H1 (cell line): ENCODE data around the gene SPECC1. TPM values are rescaled to one million over a fixed set of nuclear protein-coding genes. Genes with fewer than 3 reads are reported as not detected.

Source experiments
- CTCF ChIA-PET: fragments of 300-600 bp; sonication (Branson Sonifier 250); formaldehyde crosslinking; loops from one replicate; lab custom pipeline; 2021; ENCODE audit not compliant: partially characterized antibody; lab: Charles Lee
- POLR2A ChIA-PET: fragments of 300-600 bp; sonication (Branson Sonifier 250); formaldehyde crosslinking; loops from one replicate; lab custom pipeline; 2021; ENCODE audit warnings: inconsistent platforms; ENCODE audit not compliant: partially characterized antibody; lab: Charles Lee
- DNase-seq, 2 experiments: peaks; one replicate each; pipeline versions ENCODE4 v3.0.0 to v3.0.0-alpha.2; 2010 to 2022; ENCODE audit warnings: low spot score in 2 of 2, low read depth in 1 of 2, mixed read lengths in 1 of 2
- FAIRE-seq: peaks from 2 replicates; lab custom pipeline; 2011; peaks lifted over from hg19 to GRCh38; lab: Jason Lieb, UNC
- H2AFZ ChIP-seq: 2 replicates; pipeline ENCODE4 v1.8.1; 2012; ENCODE audit warnings: low read length, inconsistent platforms
- H2AK5ac ChIP-seq: 2 replicates; pipeline ENCODE4 v1.6.1; 2013; ENCODE audit warnings: low read depth, low read length
- H2BK120ac ChIP-seq: replicated peaks from 2 replicates; pipeline ENCODE3; 2013; ENCODE audit warnings: low read depth, low read length, inconsistent platforms
- H2BK12ac ChIP-seq: 2 replicates; pipeline ENCODE4 v1.6.1; 2013; ENCODE audit warnings: low read depth, low read length
- H2BK15ac ChIP-seq: 2 replicates; pipeline ENCODE4 v1.6.1; 2013; ENCODE audit warnings: low read length
- H2BK20ac ChIP-seq: 2 replicates; pipeline ENCODE4 v1.6.1; 2013; ENCODE audit warnings: low read length
- H2BK5ac ChIP-seq: 2 replicates; pipeline ENCODE4 v1.6.1; 2013; ENCODE audit warnings: low read depth, low read length
- H3K14ac ChIP-seq: 2 replicates; pipeline ENCODE4 v1.6.1; 2013; ENCODE audit warnings: inconsistent platforms; ENCODE audit not compliant: insufficient read length
- H3K18ac ChIP-seq: 2 replicates; pipeline ENCODE4 v1.6.1; 2013; ENCODE audit warnings: low read length; ENCODE audit errors: extremely low read depth
- H3K23ac ChIP-seq: 2 replicates; pipeline ENCODE4 v1.6.1; 2013; ENCODE audit warnings: inconsistent platforms; ENCODE audit not compliant: insufficient read length
- H3K23me2 ChIP-seq: 2 replicates; pipeline ENCODE4 v1.6.1; 2013; ENCODE audit warnings: low read depth, low read length
- H3K27ac ChIP-seq: 2 replicates; pipeline ENCODE4 v1.6.1; 2011; ENCODE audit warnings: low read depth, low read length, inconsistent platforms
- H3K27me3 ChIP-seq, 4 experiments: replicated peaks in 1 of 4; 1 replicate in 1 of 4; 2 replicates in 3 of 4; pipeline versions ENCODE4 v1.6.1 to v1.8.1; 2011 to 2013; ENCODE audit warnings: low read length in 3 of 4, mild to moderate bottlenecking in 3 of 4, inconsistent platforms in 2 of 4, mixed read lengths in 2 of 4, moderate library complexity in 1 of 4; ENCODE audit not compliant: control insufficient read depth in 3 of 4, insufficient read depth in 3 of 4; ENCODE audit errors: extremely low read depth in 1 of 4
- H3K36me3 ChIP-seq, 4 experiments: 2 replicates each; pipeline versions ENCODE4 v1.6.1 to v1.8.1; 2011 to 2013; ENCODE audit warnings: mild to moderate bottlenecking in 4 of 4, low read length in 3 of 4, moderate library complexity in 2 of 4, control low read depth in 1 of 4, inconsistent platforms in 1 of 4; ENCODE audit not compliant: insufficient read depth in 4 of 4, control insufficient read depth in 2 of 4
- H3K4ac ChIP-seq: replicated peaks from 2 replicates; pipeline ENCODE3; 2013; ENCODE audit warnings: low read length, low read depth, mixed read lengths, inconsistent platforms; ENCODE audit not compliant: insufficient read length
- H3K4me1 ChIP-seq, 4 experiments: replicated peaks in 1 of 4; 1 replicate in 1 of 4; 2 replicates in 3 of 4; pipeline versions ENCODE4 v1.6.1 to v1.8.1; 2011 to 2013; ENCODE audit warnings: low read length in 3 of 4, inconsistent platforms in 2 of 4, mixed read lengths in 1 of 4; ENCODE audit not compliant: insufficient read depth in 4 of 4, control insufficient read depth in 3 of 4
- H3K4me2 ChIP-seq, 2 experiments: 2 replicates each; pipeline versions ENCODE4 v1.6.1 to v1.8.1; 2011 to 2013; ENCODE audit warnings: low read depth in 2 of 2, low read length in 2 of 2, control low read depth in 1 of 2, inconsistent platforms in 1 of 2, mild to moderate bottlenecking in 1 of 2; ENCODE audit not compliant: insufficient read depth in 1 of 2
- H3K4me3 ChIP-seq, 4 experiments: fragments of 200-600, 300-600 bp in 1 of 4; sonication (generic), shearing (Covaris generic), sonication (Bioruptor Twin) in 1 of 4; 2 replicates each; pipeline versions ENCODE4 v1.5.1 to v1.8.1; 2011 to 2016; ENCODE audit warnings: low read length in 4 of 4, low read depth in 3 of 4, control low read depth in 2 of 4, inconsistent platforms in 2 of 4, mild to moderate bottlenecking in 2 of 4, mixed read lengths in 1 of 4, moderate library complexity in 1 of 4; ENCODE audit not compliant: insufficient read depth in 2 of 4; ENCODE audit errors: extremely low read depth in 1 of 4
- H3K56ac ChIP-seq: replicated peaks from 2 replicates; pipeline ENCODE3; 2013; ENCODE audit warnings: low read depth, mild to moderate bottlenecking, mixed read lengths, low read length, inconsistent platforms; ENCODE audit not compliant: insufficient read length
- H3K79me1 ChIP-seq: 2 replicates; pipeline ENCODE4 v1.6.1; 2013; ENCODE audit warnings: low read depth, low read length, control low read depth
- H3K79me2 ChIP-seq, 2 experiments: 2 replicates each; pipeline versions ENCODE4 v1.6.1 to v1.8.1; 2012 to 2013; ENCODE audit warnings: low read length in 2 of 2, mild to moderate bottlenecking in 2 of 2, inconsistent platforms in 1 of 2; ENCODE audit not compliant: insufficient read depth in 2 of 2, control insufficient read depth in 1 of 2
- H3K9ac ChIP-seq, 4 experiments: replicated peaks in 1 of 4; 1 replicate in 1 of 4; 2 replicates in 3 of 4; pipeline versions ENCODE4 v1.6.1 to v1.8.1; 2011 to 2013; ENCODE audit warnings: low read depth in 3 of 4, low read length in 3 of 4, control low read depth in 2 of 4, mild to moderate bottlenecking in 2 of 4, moderate library complexity in 2 of 4, inconsistent platforms in 1 of 4; ENCODE audit errors: extremely low read depth in 1 of 4
- H3K9me3 ChIP-seq, 2 experiments: 2 replicates each; pipeline versions ENCODE4 v1.6.1 to v1.8.1; 2012 to 2013; ENCODE audit warnings: mild to moderate bottlenecking in 2 of 2, moderate library complexity in 2 of 2, control low read depth in 1 of 2, inconsistent platforms in 1 of 2, low read depth in 1 of 2, low read length in 1 of 2, mixed read lengths in 1 of 2; ENCODE audit not compliant: insufficient read depth in 2 of 2
- H4K20me1 ChIP-seq, 2 experiments: replicated peaks in 1 of 2; 2 replicates each; pipeline versions ENCODE3 to v1.8.1; 2011 to 2013; ENCODE audit warnings: inconsistent platforms in 2 of 2, low read length in 2 of 2, mild to moderate bottlenecking in 1 of 2; ENCODE audit not compliant: insufficient read depth in 2 of 2, control insufficient read depth in 1 of 2
- H4K5ac ChIP-seq: 2 replicates; pipeline ENCODE4 v1.6.1; 2013; ENCODE audit warnings: low read length, low read depth, mixed read lengths, inconsistent platforms; ENCODE audit not compliant: insufficient read length
- H4K8ac ChIP-seq: 2 replicates; pipeline ENCODE4 v1.8.0; 2013; ENCODE audit warnings: mild to moderate bottlenecking, moderate library complexity, low read length, inconsistent platforms; ENCODE audit not compliant: insufficient read depth; ENCODE audit errors: extremely low read depth
- H4K91ac ChIP-seq: replicated peaks from 2 replicates; pipeline ENCODE3; 2013; ENCODE audit warnings: low read length, mixed read lengths, inconsistent platforms; ENCODE audit not compliant: insufficient read length
- BACH1 ChIP-seq: IDR thresholded peaks from 2 replicates; pipeline ENCODE4 v1.6.1; 2012; ENCODE audit warnings: low read length, improper control_type of control experiment
- CHD1 ChIP-seq: IDR thresholded peaks from 2 replicates; pipeline ENCODE4 v1.6.1; 2012; ENCODE audit warnings: low read depth, low read length, improper control_type of control experiment
- CTBP2 ChIP-seq: IDR thresholded peaks from 2 replicates; pipeline ENCODE4 v1.7.0; 2011; ENCODE audit warnings: borderline replicate concordance, mild to moderate bottlenecking, moderate library complexity, mixed read lengths, low read length; ENCODE audit not compliant: insufficient read depth, insufficient read length
- FOSL1 ChIP-seq: IDR thresholded peaks from 2 replicates; pipeline ENCODE4 v1.6.1; 2011; ENCODE audit warnings: mild to moderate bottlenecking, low read depth, low read length, moderate library complexity; ENCODE audit not compliant: insufficient read depth
- GABPA ChIP-seq: IDR thresholded peaks from 2 replicates; pipeline ENCODE4 v1.6.1; 2011; ENCODE audit warnings: mild to moderate bottlenecking, low read length, moderate library complexity, borderline replicate concordance; ENCODE audit not compliant: insufficient read depth
- KDM1A ChIP-seq: fragments of 200-600, 300-600 bp; sonication (generic); IDR thresholded peaks from 2 replicates; pipeline ENCODE4 v1.7.1; 2016; ENCODE audit warnings: mild to moderate bottlenecking, low read length, borderline replicate concordance
- POU5F1 ChIP-seq: IDR thresholded peaks from 2 replicates; pipeline ENCODE4 v1.6.1; 2011; ENCODE audit warnings: low read depth, mild to moderate bottlenecking, low read length, moderate library complexity
- RFX5 ChIP-seq: IDR thresholded peaks from 2 replicates; pipeline ENCODE4 v1.6.1; 2011; ENCODE audit warnings: low read depth, low read length, improper control_type of control experiment, borderline replicate concordance
- RNF2 ChIP-seq: fragments of 200-900, 300-1000 bp; sonication (generic); IDR thresholded peaks from 2 replicates; pipeline ENCODE4 v1.7.1; 2016; ENCODE audit warnings: borderline replicate concordance, low read depth, mild to moderate bottlenecking, antibody characterized with exemption, low read length; ENCODE audit not compliant: poor library complexity, severe bottlenecking; ENCODE audit errors: missing control alignments
- SP2 ChIP-seq: IDR thresholded peaks from 2 replicates; pipeline ENCODE4 v1.6.1; 2012; ENCODE audit warnings: mild to moderate bottlenecking, low read length, inconsistent platforms
- ZNF274 ChIP-seq: IDR thresholded peaks from 2 replicates; pipeline ENCODE4 v1.7.0; 2012; ENCODE audit warnings: low read length, borderline replicate concordance; ENCODE audit errors: extremely low read depth
- WGBS, 2 experiments: shearing (Covaris generic) in 1 of 2; methylation state at CpG; one replicate each; pipeline versions ENCODE4 v1.1.6 to v1.1.7; 2013 to 2015; ENCODE audit warnings: low lambda C conversion rate in 2 of 2, mixed read lengths in 2 of 2, inconsistent platforms in 1 of 2, low coverage in 1 of 2, missing lambda C conversion rate in 1 of 2; ENCODE audit not compliant: insufficient replicate concordance in 2 of 2, insufficient coverage in 1 of 2, insufficient read length in 1 of 2; ENCODE audit errors: extremely low coverage in 1 of 2, missing lambda C conversion rate in 1 of 2; 5-methylcytosine and 5-hydroxymethylcytosine counted together
- polyA plus RNA-seq, 7 experiments: library from polyadenylated mRNA; depleted of rRNA in 3 of 7; stranded (reverse) in 5 of 7; unstranded in 2 of 7; fragments of >200 nt in 5 of 7; fragments of 200-250 nt in 2 of 7; gene quantifications; 1 replicate in 5 of 7; 2 replicates in 1 of 7; 4 replicates in 1 of 7; pipeline versions ENCODE4 v1.2.1 to v1.2.3, GENCODE V29; 2011 to 2013; ENCODE audit warnings: missing spikeins in 2 of 7, mixed read lengths in 2 of 7
- total RNA-seq: library from RNA; stranded (reverse); fragmentation: NEBNext Ultra II Directional; extraction: Animal tissue kit (Norgen Biotek cat#: 25700); gene quantifications from 2 replicates; pipeline ENCODE4 v1.2.1, GENCODE V29; 2021
- TF ChIP-seq, protein P1 (sequence below): IDR thresholded peaks from 2 replicates; pipeline ENCODE4 v1.6.1; 2012; ENCODE audit warnings: low read length, inconsistent platforms

Gene SPECC1
- total and polyA plus RNA-seq, 2 of the 8 experiments (the other 6 are each of a cell fraction or from before 2014, with no cell fraction given) = 35.8 to 87.9 TPM

DNA sequence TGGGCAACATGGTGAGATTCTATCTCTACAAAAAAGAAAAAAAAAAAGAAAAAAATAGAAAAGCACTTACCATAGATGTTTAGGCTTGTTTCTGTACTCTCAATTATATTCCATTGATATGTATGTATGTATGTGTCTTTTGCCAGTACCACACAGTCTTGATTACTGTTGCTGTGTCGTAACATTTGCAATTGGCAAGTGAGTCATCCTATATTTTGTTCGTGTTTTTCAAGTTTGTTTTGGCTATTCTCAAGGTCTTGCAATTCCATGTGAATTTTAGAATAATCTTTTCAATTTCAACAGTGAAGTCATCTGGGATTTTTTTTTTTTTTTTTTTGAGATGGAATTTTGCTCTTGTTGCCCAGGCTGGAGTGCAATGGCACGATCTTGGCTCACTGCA, 19.3 kb downstream of the SPECC1 start:
- H3K36me3 ChIP-seq = no peaks in the 10 kb centered on the region
- CTCF ChIA-PET = interaction anchor here (0.6 kb wide), 1 partner anchor 162 kb away, joined by 5 read pairs; no protein-coding TSS in a partner anchor
- no peak overlapping the region for H3K14ac ChIP-seq
- H3K23me2 ChIP-seq = no peaks in the 10 kb centered on the region; the same call in 1 of the 2 replicates
- no peaks in the 10 kb centered on the region for H3K4me1 ChIP-seq
- H4K5ac ChIP-seq = no peak overlapping the region
- no peak overlapping the region for H3K4ac ChIP-seq
- H3K4me2 ChIP-seq = no peak overlapping the region
- no peak overlapping the region for H2AFZ ChIP-seq
- H2AK5ac ChIP-seq = no peak overlapping the region
- DNase-seq (no peak), FAIRE-seq (no peak)
- no peak overlapping the region for H2BK5ac ChIP-seq
- no peak overlapping the region for H2BK15ac ChIP-seq
- H2BK12ac ChIP-seq = no peak overlapping the region
- 97% methylated on average over 2 of the region's 3 CpGs; no CpG with 5 or more reads in 1 of the 2 experiments for WGBS, 2 experiments
- no peak overlapping the region for H4K91ac ChIP-seq
- peaks cover 0 to 1% of the 10 kb centered on the region in 2 experiments for H4K20me1 ChIP-seq
- H3K9me3 ChIP-seq = no peaks in the 10 kb centered on the region
- no peaks in the 10 kb centered on the region for H3K79me2 ChIP-seq
- H3K9ac ChIP-seq = no peak overlapping the region
- H3K56ac ChIP-seq = no peak overlapping the region
- H3K18ac ChIP-seq = no peak overlapping the region
- H2BK20ac ChIP-seq = no peak overlapping the region
- H3K79me1 ChIP-seq = no peaks in the 10 kb centered on the region
- TF ChIP-seq BACH1 (no peak), CHD1 (no peak), RNF2 (no peak), RFX5 (no peak), GABPA (no peak), FOSL1 (no peak), SP2 (no peak), CTBP2 (no peak), ZNF274 (no peak), POU5F1 (no peak), KDM1A (no peak)
- TF ChIP-seq, protein P1, sequence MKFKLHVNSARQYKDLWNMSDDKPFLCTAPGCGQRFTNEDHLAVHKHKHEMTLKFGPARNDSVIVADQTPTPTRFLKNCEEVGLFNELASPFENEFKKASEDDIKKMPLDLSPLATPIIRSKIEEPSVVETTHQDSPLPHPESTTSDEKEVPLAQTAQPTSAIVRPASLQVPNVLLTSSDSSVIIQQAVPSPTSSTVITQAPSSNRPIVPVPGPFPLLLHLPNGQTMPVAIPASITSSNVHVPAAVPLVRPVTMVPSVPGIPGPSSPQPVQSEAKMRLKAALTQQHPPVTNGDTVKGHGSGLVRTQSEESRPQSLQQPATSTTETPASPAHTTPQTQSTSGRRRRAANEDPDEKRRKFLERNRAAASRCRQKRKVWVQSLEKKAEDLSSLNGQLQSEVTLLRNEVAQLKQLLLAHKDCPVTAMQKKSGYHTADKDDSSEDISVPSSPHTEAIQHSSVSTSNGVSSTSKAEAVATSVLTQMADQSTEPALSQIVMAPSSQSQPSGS = no peak
- no peaks in the 10 kb centered on the region for H3K27me3 ChIP-seq
- POLR2A ChIA-PET = no interaction called here
- H3K23ac ChIP-seq = no peak overlapping the region
- no peak overlapping the region for H3K27ac ChIP-seq
- no peak overlapping the region for H2BK120ac ChIP-seq
- no peak overlapping the region for H4K8ac ChIP-seq
- no peak overlapping the region for H3K4me3 ChIP-seq
